Left colon (tissue), 2 donors: ENCODE results near the gene COX6A2. TPM values are rescaled to one million over a fixed set of nuclear protein-coding genes. Genes with fewer than 3 reads are reported as not detected.

Experiments used
- ATAC-seq: fragments of 200-7000 bp; cut with Tn5 transposase; one replicate; pipeline ENCODE4 v1.9.1; 2020; ENCODE audit warnings: mild to moderate bottlenecking, moderate library complexity
- DNase-seq, 2 donors: peaks; one replicate each; pipeline ENCODE4 v3.0.0-alpha.2; 2020
- intact Hi-C, 2 donors: fragments of 100-400 bp; cut with DNase I in 1 of 2; cut with micrococcal nuclease in 1 of 2; formaldehyde crosslinking; loops; one replicate each; pipeline versions ENCODE4 v1.11.2 to v1.14.0; 2022; cut with DNase I, micrococcal nuclease
- long read RNA-seq: library from polyadenylated mRNA; unstranded; transcript quantifications from one replicate; pipeline ENCODE4 v2.0.0, GENCODE V29; 2021
- total RNA-seq, 2 donors: library from RNA; stranded (reverse); fragmentation: NEBNext Ultra II Directional; extraction: Animal tissue kit (Norgen Biotek cat#: 25700); gene quantifications; one replicate each; pipeline ENCODE4 v1.2.1, GENCODE V29; 2021
- donor health status: DM: no; HTN: no; CAD: no.
- donor health status: DM: yes; HTN: yes; CAD: no.

COX6A2 gene
- total RNA-seq = not detected
- long read RNA-seq = 0 reads

GRCh38 chr16:31428279-31428597, at the start of gene COX6A2:
Gene COX6A2 (minus strand): TSS chr16:31428360. CDS start chr16:31428325, 35 bp downstream.
- ATAC-seq (no peak), DNase-seq (no peak)
- intact Hi-C loops = no loop called here

- intact Hi-C loops = no loop called here
- ATAC-seq (peak; percentile 77), DNase-seq (peak; percentile 92 to 93)
These were observed 49.4 kb upstream of the COX6A2 start for GRCh38 chr16:31477220-31478216.

GRCh38 chr16:31476303-31477219, 48.4 kb upstream of the COX6A2 start:
- peak; percentile 93 to 98 for DNase-seq
- intact Hi-C loops = no loop called here
- ATAC-seq = peak; percentile 78

GRCh38 chr16:31475946-31476302, 47.8 kb upstream of the COX6A2 start:
- DNase-seq (peak; percentile 73 to 75), ATAC-seq (peak; percentile 22)
- intact Hi-C loops = no loop called here

GRCh38 chr16:31474773-31475738, 46.9 kb upstream of the COX6A2 start:
- DNase-seq (no peak), ATAC-seq (no peak)
- intact Hi-C loops = no loop called here

- DNase-seq = no peak
- intact Hi-C loops = no loop called here
These were observed 46.1 kb upstream of the COX6A2 start for GRCh38 chr16:31474173-31474714.

GRCh38 chr16:31473264-31473984, 45.3 kb upstream of the COX6A2 start:
- intact Hi-C loops = no loop called here
- no peak for ATAC-seq
- DNase-seq = no peak

More at GRCh38 chr16:31474173-31474714, 46.1 kb upstream of the COX6A2 start:
- ATAC-seq = no peak

- DNase-seq (peak; percentile 89 to 95), ATAC-seq (peak; percentile 48)
- intact Hi-C loops = no loop called here
These were observed 44.6 kb upstream of the COX6A2 start for GRCh38 chr16:31472709-31473203.

- peak; percentile 30 for ATAC-seq
- peak; percentile 62 to 76 for DNase-seq
- intact Hi-C loops = no loop called here
These were observed 43.9 kb upstream of the COX6A2 start, which contains the start of gene TGFB1I1 for GRCh38 chr16:31471875-31472708. Gene TGFB1I1 (plus strand): TSS chr16:31472152. CDS start chr16:31472189, 37 bp downstream.

- ATAC-seq (no peak), DNase-seq (peak in 1 of 2 donors; percentile 23)
- intact Hi-C loops = no loop called here
These were observed 43.2 kb upstream of the COX6A2 start for GRCh38 chr16:31471241-31471874.

- ATAC-seq (no peak), DNase-seq (no peak)
- intact Hi-C loops = no loop called here
These were observed 42.5 kb upstream of the COX6A2 start for GRCh38 chr16:31470615-31471014.

- intact Hi-C loops = no loop called here
- no peak for DNase-seq
- ATAC-seq = no peak
These were observed 39.7 kb upstream of the COX6A2 start for GRCh38 chr16:31467858-31468257.

- ATAC-seq = no peak
- no peak for DNase-seq
- intact Hi-C loops = no loop called here
These were observed 39.1 kb upstream of the COX6A2 start for GRCh38 chr16:31467151-31467773.

- intact Hi-C loops = no loop called here
- ATAC-seq (no peak), DNase-seq (no peak)
These were observed 38.3 kb upstream of the COX6A2 start for GRCh38 chr16:31466381-31466841.

- DNase-seq = no peak
- no peak for ATAC-seq
- intact Hi-C loops = no loop called here
These were observed 37.7 kb upstream of the COX6A2 start for GRCh38 chr16:31465788-31466370.
